SK-N-SH treated with all-trans-retinoic acid at 6 μM for 48 hours (cell line): ENCODE results near the gene LYST.

ENCODE experiments used
- GLIS3 ChIP-seq: fragments of 250-450 bp; sonication (Bioruptor Pico); IDR thresholded peaks from 2 replicates; pipeline ENCODE4 v1.5.0; 2020; ENCODE audit warnings: mild to moderate bottlenecking, moderate library complexity
- PATZ1 ChIP-seq: fragments of 250-450 bp; sonication (Bioruptor Pico); IDR thresholded peaks from 2 replicates; pipeline ENCODE4 v1.8.0; 2020; ENCODE audit warnings: mild to moderate bottlenecking, moderate library complexity, borderline replicate concordance
- RARB ChIP-seq: fragments of 250-450 bp; sonication (Bioruptor Pico); IDR thresholded peaks from 2 replicates; pipeline ENCODE4 v1.8.0; 2021; ENCODE audit warnings: mild to moderate bottlenecking, moderate library complexity
- ZFP3 ChIP-seq: fragments of 250-450 bp; sonication (Bioruptor Pico); IDR thresholded peaks from 2 replicates; pipeline ENCODE4 v1.5.0; 2020; ENCODE audit warnings: mild to moderate bottlenecking, moderate library complexity
- ZNF565 ChIP-seq: fragments of 450-650 bp; formaldehyde crosslinking; conservative IDR thresholded peaks from 2 replicates; pipeline ENCODE4 v1.5.0; 2020; ENCODE audit warnings: low read depth, mild to moderate bottlenecking, moderate library complexity
- ZNF8 ChIP-seq: fragments of 450-650 bp; formaldehyde crosslinking; IDR thresholded peaks from 2 replicates; pipeline ENCODE4 v1.5.0; 2020; ENCODE audit warnings: mild to moderate bottlenecking, moderate library complexity

- no peak for TF ChIP-seq GLIS3 (CRISPR knock-in tag)
- TF ChIP-seq RARB (CRISPR knock-in tag) = no peak
- no peak for TF ChIP-seq PATZ1
- TF ChIP-seq ZNF8 = no peak
- TF ChIP-seq ZNF565 = no peak
- TF ChIP-seq ZFP3 = no peak
Observed at GRCh38 chr1:235892202-235892601, 25.5 kb upstream of the LYST start.
